HepG2 (cell line): ENCODE data around the gene CCBE1. TPM values are rescaled to one million over a fixed set of nuclear protein-coding genes. Genes with fewer than 3 reads are reported as not detected.
A peak's percentile ranks its signal among the peaks of the same experiment; 100 is the strongest.

Experiments
- CREM ChIP-seq, 2 experiments: sonication (generic) in 1 of 2; formaldehyde crosslinking in 1 of 2; IDR thresholded peaks; 2 replicates each; pipeline versions ENCODE4 v1.4.0 to v1.6.1; 2016 to 2020; ENCODE audit warnings: antibody characterized with exemption in 1 of 2, mild to moderate bottlenecking in 1 of 2, missing genetic modification reagents in 1 of 2
- E2F1 ChIP-seq: sonication (generic); formaldehyde crosslinking; IDR thresholded peaks from 2 replicates; pipeline ENCODE4 v1.5.0; 2020; ENCODE audit warnings: missing genetic modification reagents
- ELK4 ChIP-seq: sonication (generic); formaldehyde crosslinking; IDR thresholded peaks from 2 replicates; pipeline ENCODE4 v1.9.0; 2021; ENCODE audit warnings: missing genetic modification reagents, borderline replicate concordance
- HDAC6 ChIP-seq: fragments of 200-600 bp; sonication (generic); IDR thresholded peaks from 2 replicates; pipeline ENCODE4 v1.7.0; 2017; ENCODE audit warnings: mild to moderate bottlenecking, antibody characterized with exemption, low read length, low read depth
- NR2F2 ChIP-seq: IDR thresholded peaks from 2 replicates; pipeline ENCODE4 v1.6.1; 2012; ENCODE audit warnings: low read depth, inconsistent platforms, borderline replicate concordance
- PHB2 ChIP-seq: fragments of 450-650 bp; IDR thresholded peaks from 2 replicates; pipeline ENCODE4 v1.6.1; 2018; ENCODE audit not compliant: partially characterized antibody
- SETDB1 ChIP-seq: sonication (generic); formaldehyde crosslinking; IDR thresholded peaks from 2 replicates; pipeline ENCODE4 v1.5.1; 2020; ENCODE audit warnings: missing genetic modification reagents, mild to moderate bottlenecking, borderline replicate concordance
- ZNF264 ChIP-seq: sonication (generic); formaldehyde crosslinking; IDR thresholded peaks from 2 replicates; pipeline ENCODE4 v1.4.0; 2020; ENCODE audit warnings: missing genetic modification reagents
- ZNF337 ChIP-seq: sonication (generic); formaldehyde crosslinking; IDR thresholded peaks from 2 replicates; pipeline ENCODE4 v1.5.1; 2020; ENCODE audit warnings: missing genetic modification reagents, low read depth, mild to moderate bottlenecking, borderline replicate concordance
- ZNF598 ChIP-seq: sonication (generic); formaldehyde crosslinking; IDR thresholded peaks from 2 replicates; pipeline ENCODE4 v1.5.1; 2020; ENCODE audit warnings: mild to moderate bottlenecking, missing genetic modification reagents, borderline replicate concordance
- ZUFSP ChIP-seq: sonication (generic); formaldehyde crosslinking; IDR thresholded peaks from 2 replicates; pipeline ENCODE4 v1.9.0; 2021; ENCODE audit warnings: missing genetic modification reagents, mild to moderate bottlenecking, borderline replicate concordance
- polyA plus RNA-seq, 8 experiments: library from polyadenylated mRNA; depleted of rRNA in 3 of 8; stranded (reverse) in 7 of 8; unstranded in 1 of 8; fragments of >200 nt; fragmentation: Illumina TruSeq in 4 of 8; extraction: Trizol in 4 of 8; gene quantifications; 2 replicates each; pipeline versions ENCODE4 v1.2.1 to v1.2.3, GENCODE V29; 2011 to 2016; ENCODE audit warnings: low read depth in 4 of 8, missing spikeins in 1 of 8, mixed read lengths in 1 of 8; ENCODE audit not compliant: insufficient read depth in 1 of 8
- total RNA-seq, 5 experiments: library from RNA; depleted of rRNA; stranded (reverse); fragments of >200 nt; fragmentation: Illumina TruSeq; extraction: Trizol; gene quantifications; 2 replicates each; pipeline ENCODE4 v1.2.3, GENCODE V29; 2016; ENCODE audit warnings: low read depth in 1 of 5

The CCBE1 gene
- total and polyA plus RNA-seq, 2 of the 13 experiments (the other 11 are each of a cell fraction or from before 2014, with no cell fraction given) = not detected

DNA sequence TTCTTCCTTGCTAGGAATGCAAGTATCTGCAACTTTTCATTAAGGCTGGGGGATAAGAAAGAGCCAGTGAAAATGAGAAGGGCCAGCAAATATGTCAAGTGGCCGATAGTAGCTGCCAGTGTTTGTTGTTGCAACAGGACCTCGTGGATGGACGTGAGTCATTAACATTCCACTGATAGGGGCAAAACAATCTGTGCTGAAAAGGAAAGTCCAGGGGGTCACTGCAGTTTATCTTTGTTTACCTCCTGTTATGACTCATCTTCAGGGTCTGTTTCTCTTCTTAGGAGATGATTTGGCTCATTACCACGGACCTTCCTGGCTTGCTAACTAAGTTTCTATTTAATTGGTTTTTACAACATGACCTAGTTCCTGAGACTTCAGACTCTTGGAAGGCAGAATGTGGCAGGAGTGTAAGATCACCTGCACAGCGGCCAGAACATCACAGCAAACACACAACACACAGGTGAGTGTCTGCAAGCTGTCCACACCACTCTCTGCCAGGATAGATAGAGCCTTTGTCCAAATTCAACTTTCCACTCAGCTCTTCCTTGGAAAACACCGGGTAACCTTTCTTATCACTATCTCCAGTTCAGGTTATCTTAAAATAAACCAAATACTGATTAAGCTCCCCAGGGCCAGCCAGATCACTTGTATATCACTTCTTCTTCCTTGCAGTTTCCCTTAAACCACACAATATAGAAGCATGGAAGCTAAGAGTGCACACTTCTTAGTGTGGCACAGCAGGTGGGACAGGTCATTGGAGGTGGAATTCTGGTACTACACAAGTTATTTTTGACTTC, 180.7 kb downstream of the CCBE1 start (continued):
- TF ChIP-seq ZNF337 (no peak), ZUFSP (CRISPR knock-in tag) (no peak), ZNF598 (CRISPR knock-in tag) (no peak), SETDB1 (no peak), E2F1 (no peak), ELK4 (no peak), NR2F2 (peak; percentile 57; the same call in 1 of the 2 replicates), PHB2 (no peak), ZNF264 (CRISPR knock-in tag) (no peak), CREM (IDR thresholded peaks at IDR 0.05) (peak; percentile 50; the same call in 1 of the 2 replicates), CREM (CRISPR knock-in tag; IDR thresholded peaks at IDR 0.05) (no peak), HDAC6 (no peak)
